ENCODE results near the gene SPATA24.
"Not testable (repeated sequence)": the region's sequence is repeated elsewhere in the genome, so short reads cannot be mapped to it uniquely, and the experiment has no call there.

SPATA24 gene

GRCh38 chr5:139387611-139388197, 16.2 kb downstream of the SPATA24 start:
- POLR2A ChIA-PET, result interaction anchor here (0.9 to 1.1 kb wide), 2 partner anchors 14 kb away, joined by 3 read pairs; no protein-coding TSS in a partner anchor
- TF ChIP-seq PKNOX1 (IDR thresholded peaks at IDR 0.05) (no peak), LEF1 (IDR thresholded peaks at IDR 0.05; ENCODE audit: borderline replicate concordance) (no peak), L3MBTL2 (conservative IDR thresholded peaks at IDR 0.05) (no peak), HDGF (IDR thresholded peaks at IDR 0.05; ENCODE audit: borderline replicate concordance) (no peak), FOXK2 (IDR thresholded peaks at IDR 0.05) (no peak), BHLHE40 (IDR thresholded peaks at IDR 0.05; ENCODE audit: borderline replicate concordance) (no peak), TARDBP (IDR thresholded peaks at IDR 0.05) (no peak), SUZ12 (IDR thresholded peaks at IDR 0.05) (no peak)
- CTCF ChIA-PET, result interaction anchor here (2.2 kb wide), 1 partner anchor 14 kb away, joined by 7 read pairs; no protein-coding TSS in a partner anchor
- no peak for DNase-seq (ENCODE audit: extremely low spot score)

- not testable (repeated sequence) for DNase-seq (ENCODE audit: extremely low spot score)
- ChIA-PET CTCF (interaction anchor here (2.2 kb wide), 1 partner anchor 15 kb away, joined by 7 read pairs; no protein-coding TSS in a partner anchor), POLR2A (interaction anchor here (1.1 kb wide), 1 partner anchor 13 kb away, joined by 3 read pairs; no protein-coding TSS in a partner anchor)
Observed at GRCh38 chr5:139386956-139387355, 16.9 kb downstream of the SPATA24 start.

- DNase-seq (ENCODE audit: extremely low spot score), result no peak
- POLR2A ChIA-PET, result interaction anchor here (1.1 kb wide), 2 partner anchors 11 to 188 kb away, joined by 3 read pairs; partner anchors contain the start of gene SIL1
- CTCF ChIA-PET, result interaction anchor here (0.9 to 2.2 kb wide), 2 partner anchors 16 kb away, joined by 5 to 7 read pairs; no protein-coding TSS in a partner anchor
- TF ChIP-seq HDGF (IDR thresholded peaks at IDR 0.05; ENCODE audit: borderline replicate concordance), result no peak
- no peak for TF ChIP-seq ARNT (IDR thresholded peaks at IDR 0.05)
Observed at GRCh38 chr5:139386050-139386438, 17.8 kb downstream of the SPATA24 start.

GRCh38 chr5:139385061-139386049, 18.5 kb downstream of the SPATA24 start:
- no peak for DNase-seq (ENCODE audit: extremely low spot score)

GRCh38 chr5:139384591-139385051, 19.3 kb downstream of the SPATA24 start:
- ChIA-PET POLR2A (no interaction called here), CTCF (no interaction called here)
- no peak for DNase-seq (ENCODE audit: extremely low spot score)
- no peak for TF ChIP-seq ARNT (IDR thresholded peaks at IDR 0.05)
- no peak for TF ChIP-seq LEF1 (IDR thresholded peaks at IDR 0.05; ENCODE audit: borderline replicate concordance)
- no peak for TF ChIP-seq BHLHE40 (IDR thresholded peaks at IDR 0.05; ENCODE audit: borderline replicate concordance)
- TF ChIP-seq FOXA1 (IDR thresholded peaks at IDR 0.05), result no peak
- no peak for TF ChIP-seq L3MBTL2 (conservative IDR thresholded peaks at IDR 0.05)
- TF ChIP-seq TARDBP (IDR thresholded peaks at IDR 0.05), result no peak
- no peak for TF ChIP-seq ZNF384 (IDR thresholded peaks at IDR 0.05)
- no peak for TF ChIP-seq SP1 (IDR thresholded peaks at IDR 0.05)
- no peak for TF ChIP-seq ELF4 (IDR thresholded peaks at IDR 0.05)
- TF ChIP-seq FOXM1 (IDR thresholded peaks at IDR 0.05; ENCODE audit: borderline replicate concordance), result no peak
- no peak for TF ChIP-seq FOXK2 (IDR thresholded peaks at IDR 0.05)
- TF ChIP-seq PKNOX1 (IDR thresholded peaks at IDR 0.05), result no peak
- TF ChIP-seq HDGF (IDR thresholded peaks at IDR 0.05; ENCODE audit: borderline replicate concordance), result no peak
- TF ChIP-seq NFRKB (IDR thresholded peaks at IDR 0.05), result no peak
- TF ChIP-seq SUZ12 (IDR thresholded peaks at IDR 0.05), result no peak

More at GRCh38 chr5:139385061-139386049, 18.5 kb downstream of the SPATA24 start:
- no peak for TF ChIP-seq CTBP1 (IDR thresholded peaks at IDR 0.05; ENCODE audit: borderline replicate concordance)
- TF ChIP-seq TARDBP (IDR thresholded peaks at IDR 0.05), result no peak
- TF ChIP-seq SP1 (IDR thresholded peaks at IDR 0.05), result no peak
- no peak for TF ChIP-seq FOXK2 (IDR thresholded peaks at IDR 0.05)
- no peak for TF ChIP-seq HDGF (IDR thresholded peaks at IDR 0.05; ENCODE audit: borderline replicate concordance)
- no peak for TF ChIP-seq ZNF384 (IDR thresholded peaks at IDR 0.05)
- no peak for TF ChIP-seq NFRKB (IDR thresholded peaks at IDR 0.05)
- TF ChIP-seq ELF4 (IDR thresholded peaks at IDR 0.05), result no peak
- no peak for TF ChIP-seq FOXM1 (IDR thresholded peaks at IDR 0.05; ENCODE audit: borderline replicate concordance)
- no peak for TF ChIP-seq SUZ12 (IDR thresholded peaks at IDR 0.05)
- no peak for TF ChIP-seq PKNOX1 (IDR thresholded peaks at IDR 0.05)
- TF ChIP-seq BHLHE40 (IDR thresholded peaks at IDR 0.05; ENCODE audit: borderline replicate concordance), result no peak
- no peak for TF ChIP-seq ARNT (IDR thresholded peaks at IDR 0.05)
- TF ChIP-seq FOXA1 (IDR thresholded peaks at IDR 0.05), result no peak
- TF ChIP-seq L3MBTL2 (conservative IDR thresholded peaks at IDR 0.05), result no peak
- no peak for TF ChIP-seq LEF1 (IDR thresholded peaks at IDR 0.05; ENCODE audit: borderline replicate concordance)
- POLR2A ChIA-PET, result interaction anchor here (1.1 kb wide), 2 partner anchors 10 to 187 kb away, joined by 3 read pairs; partner anchors contain the start of gene SIL1
- CTCF ChIA-PET, result interaction anchor here (0.9 kb wide), 1 partner anchor 17 kb away, joined by 5 read pairs; no protein-coding TSS in a partner anchor
